Mucosa of descending colon (tissue), 3 donors: ENCODE data around the gene WFS1. TPM values are rescaled to one million over a fixed set of nuclear protein-coding genes. Genes with fewer than 3 reads are reported as not detected.
A peak's percentile ranks its signal among the peaks of the same experiment; 100 is the strongest.

Source experiments
- ATAC-seq: fragments of 200-7000 bp; cut with Tn5 transposase; one replicate; pipeline ENCODE4 v1.9.1; 2020; ENCODE audit warnings: mild to moderate bottlenecking, moderate library complexity
- DNase-seq, 3 donors: peaks; one replicate each; pipeline ENCODE4 v3.0.0-alpha.2; 2020
- H3K36me3 ChIP-seq: fragments of 200-600 bp; one replicate; pipeline ENCODE4 v1.8.0; 2021; ENCODE audit warnings: low read depth, mild to moderate bottlenecking
- H3K4me1 ChIP-seq: fragments of 200-600 bp; one replicate; pipeline ENCODE4 v1.8.0; 2021; ENCODE audit warnings: low read depth, mild to moderate bottlenecking
- H3K4me3 ChIP-seq: fragments of 200-600 bp; one replicate; pipeline ENCODE4 v1.8.0; 2021; ENCODE audit warnings: mild to moderate bottlenecking
- H3K9me3 ChIP-seq: fragments of 200-600 bp; one replicate; pipeline ENCODE4 v1.8.0; 2021; ENCODE audit warnings: mild to moderate bottlenecking
- CTCF ChIP-seq: fragments of 200-600 bp; IDR thresholded peaks from one replicate; pipeline ENCODE4 v1.8.0; 2022; ENCODE audit warnings: antibody characterized with exemption, mild to moderate bottlenecking
- intact Hi-C, 2 donors: fragments of 100-400 bp; cut with DNase I in 1 of 2; cut with micrococcal nuclease in 1 of 2; formaldehyde crosslinking; loops; one replicate each; pipeline versions ENCODE4 v1.11.0 to v1.11.1; 2022; cut with DNase I, micrococcal nuclease
- total RNA-seq, 3 donors: library from RNA; stranded (reverse); fragmentation: NEBNext Ultra II Directional in 2 of 3; extraction: Animal tissue kit (Norgen Biotek cat#: 25700) in 2 of 3; gene quantifications; one replicate each; pipeline versions ENCODE4 v1.2.1 to v1.2.4, GENCODE V29; 2021 to 2023
- donor health status: DM: no; HTN: no; CAD: no; lungs with moderate emphysema.
- donor health status: DM: no; HTN: no; CAD: no.
- donor health status: DM: no; HTN: yes; CAD: no.

WFS1 gene
- total RNA-seq, 3 donors from 2014 or later, result 5.8 to 39.2 (median 14.9) TPM

- Histone ChIP-seq H3K4me3 (no peak overlapping the region), H3K36me3 (no peaks in the 10 kb centered on the region), H3K4me1 (no peaks in the 10 kb centered on the region), H3K9me3 (no peaks in the 10 kb centered on the region)
- no peak for DNase-seq
- intact Hi-C loops, result no loop called here
- ATAC-seq, result peak; percentile 30
- no peak for TF ChIP-seq CTCF
Measured at GRCh38 chr4:6333301-6334202, 63.9 kb downstream of the WFS1 start.

- H3K4me3 ChIP-seq, result no peak overlapping the region
- no peaks in the 10 kb centered on the region for H3K9me3 ChIP-seq
- intact Hi-C loops, result no loop called here
- DNase-seq, result peak in 1 of 3 donors; percentile 5
- TF ChIP-seq CTCF, result no peak
- no peaks in the 10 kb centered on the region for H3K4me1 ChIP-seq
- ATAC-seq, result no peak
- H3K36me3 ChIP-seq, result no peaks in the 10 kb centered on the region
Measured at GRCh38 chr4:6334203-6334887, 64.7 kb downstream of the WFS1 start.

GRCh38 chr4:6335040-6335590, 65.5 kb downstream of the WFS1 start:
- DNase-seq, result no peak
- H3K4me1 ChIP-seq, result no peaks in the 10 kb centered on the region
- no peak overlapping the region for H3K4me3 ChIP-seq
- no peaks in the 10 kb centered on the region for H3K36me3 ChIP-seq
- ATAC-seq, result no peak
- no peaks in the 10 kb centered on the region for H3K9me3 ChIP-seq
- intact Hi-C loops, result no loop called here
- TF ChIP-seq CTCF, result no peak

- H3K36me3 ChIP-seq, result no peaks in the 10 kb centered on the region
- ATAC-seq (no peak), DNase-seq (no peak)
- no peak for TF ChIP-seq CTCF
- intact Hi-C loops, result no loop called here
- no peaks in the 10 kb centered on the region for H3K4me1 ChIP-seq
- no peaks in the 10 kb centered on the region for H3K9me3 ChIP-seq
- no peak overlapping the region for H3K4me3 ChIP-seq
Measured at GRCh38 chr4:6336166-6336565, 66.5 kb downstream of the WFS1 start.

GRCh38 chr4:6337331-6337935, 67.8 kb downstream of the WFS1 start:
- Histone ChIP-seq H3K4me1 (no peaks in the 10 kb centered on the region), H3K36me3 (no peaks in the 10 kb centered on the region), H3K4me3 (no peak overlapping the region), H3K9me3 (no peaks in the 10 kb centered on the region)
- no peak for TF ChIP-seq CTCF
- intact Hi-C loops, result no loop called here
- DNase-seq, result no peak
- no peak for ATAC-seq
